A549 treated with RU486 at 1 μM for 4 hours (cell line): ENCODE data around the gene ANAPC10. TPM values are rescaled to one million over a fixed set of nuclear protein-coding genes. Genes with fewer than 3 reads are reported as not detected.

ENCODE experiments used
- total RNA-seq: library from RNA; stranded (reverse); fragments of 200-300 nt; extraction: Qiagen RNA extraction; gene quantifications from 5 replicates; pipeline ENCODE4 v1.2.3, GENCODE V29; 2022; ENCODE audit warnings: low read depth

ANAPC10 gene, protein sequence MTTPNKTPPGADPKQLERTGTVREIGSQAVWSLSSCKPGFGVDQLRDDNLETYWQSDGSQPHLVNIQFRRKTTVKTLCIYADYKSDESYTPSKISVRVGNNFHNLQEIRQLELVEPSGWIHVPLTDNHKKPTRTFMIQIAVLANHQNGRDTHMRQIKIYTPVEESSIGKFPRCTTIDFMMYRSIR
- total RNA-seq: 11.2 to 18.4 TPM (median 12.7 TPM) in 5 replicates

GRCh38 chr4:145097821-145098674, at the start of gene ANAPC10, which contains the start of gene ABCE1:
TSS of gene ANAPC10 (minus strand) at chr4:145098196. CDS start at chr4:145096099, 2,097 bp downstream.
TSS of gene ABCE1 (plus strand) at chr4:145098311. CDS start at chr4:145104413, 6,102 bp downstream.

Other genes starting within 250 kb of the ANAPC10 start
- gene ABCE1, start 115 bp upstream of the ANAPC10 start, total RNA-seq: 65.2 to 125 TPM (median 74.6 TPM) in 5 replicates
- gene OTUD4, start 82.4 kb upstream of the ANAPC10 start, total RNA-seq: 7.9 to 17.5 TPM (median 17.1 TPM) in 5 replicates